Activated naive CD8-positive, alpha-beta T cell treated with anti-CD3 and anti-CD28 coated beads for 36 hours (primary cell): ENCODE measurements around the gene ATP8B3. TPM values are rescaled to one million over a fixed set of nuclear protein-coding genes. Genes with fewer than 3 reads are reported as not detected.

Source experiments
- DNase-seq: peaks from one replicate; pipeline ENCODE4 v3.0.0; 2021
- H3K27ac Mint-ChIP-seq: one replicate; pipeline ENCODE4 v1.8.0; 2022; ENCODE audit warnings: mild to moderate bottlenecking, moderate library complexity, mixed read lengths
- H3K27me3 Mint-ChIP-seq: one replicate; pipeline ENCODE4 v1.8.0; 2022; ENCODE audit warnings: mild to moderate bottlenecking, mixed read lengths
- H3K36me3 Mint-ChIP-seq: one replicate; pipeline ENCODE4 v1.8.0; 2021; ENCODE audit warnings: mild to moderate bottlenecking, mixed read lengths
- H3K4me1 Mint-ChIP-seq: one replicate; pipeline ENCODE4 v1.8.0; 2021; ENCODE audit warnings: mixed read lengths
- H3K4me3 Mint-ChIP-seq: one replicate; pipeline ENCODE4 v1.8.0; 2022; ENCODE audit warnings: mild to moderate bottlenecking, moderate library complexity, mixed read lengths
- H3K9me3 Mint-ChIP-seq: one replicate; pipeline ENCODE4 v1.8.0; 2022; ENCODE audit warnings: mixed read lengths
- total RNA-seq, 2 experiments: library from RNA; stranded (reverse); gene quantifications; one replicate each; pipeline ENCODE4 v1.2.3, GENCODE V29; 2021

ATP8B3 gene
- total RNA-seq, 2 experiments from 2014 or later = 2.3 to 2.7 TPM

- H3K36me3 Mint-ChIP-seq = no peaks in the 10 kb centered on the region
- H3K4me3 Mint-ChIP-seq = no peak overlapping the region
- H3K4me1 Mint-ChIP-seq = peaks cover 15% of the 10 kb centered on the region
- DNase-seq = no peak
- no peaks in the 10 kb centered on the region for H3K9me3 Mint-ChIP-seq
- peaks cover 70% of the 10 kb centered on the region for H3K27me3 Mint-ChIP-seq
- no peak overlapping the region for H3K27ac Mint-ChIP-seq
These were observed 63.8 kb downstream of the ATP8B3 start for GRCh38 chr19:1748115-1748872.

GRCh38 chr19:1747285-1748114, 64.6 kb downstream of the ATP8B3 start:
- H3K27me3 Mint-ChIP-seq = peaks cover 68% of the 10 kb centered on the region
- H3K36me3 Mint-ChIP-seq = no peaks in the 10 kb centered on the region
- no peaks in the 10 kb centered on the region for H3K9me3 Mint-ChIP-seq
- H3K27ac Mint-ChIP-seq = no peak overlapping the region
- DNase-seq = peak; percentile 67
- no peak overlapping the region for H3K4me3 Mint-ChIP-seq
- H3K4me1 Mint-ChIP-seq = peaks cover 15% of the 10 kb centered on the region

GRCh38 chr19:1746401-1747284, 65.4 kb downstream of the ATP8B3 start:
- peaks cover 64% of the 10 kb centered on the region for H3K27me3 Mint-ChIP-seq
- H3K4me1 Mint-ChIP-seq = peaks cover 15% of the 10 kb centered on the region
- H3K36me3 Mint-ChIP-seq = no peaks in the 10 kb centered on the region
- H3K27ac Mint-ChIP-seq = no peak overlapping the region
- H3K9me3 Mint-ChIP-seq = no peaks in the 10 kb centered on the region
- no peak overlapping the region for H3K4me3 Mint-ChIP-seq
- DNase-seq = no peak

- Mint-ChIP-seq H3K36me3 (no peaks in the 10 kb centered on the region), H3K27me3 (peaks cover 58% of the 10 kb centered on the region), H3K9me3 (peaks cover 2% of the 10 kb centered on the region), H3K27ac (no peak overlapping the region), H3K4me3 (no peak overlapping the region), H3K4me1 (peaks cover 14% of the 10 kb centered on the region)
- no peak for DNase-seq
These were observed 66.5 kb downstream of the ATP8B3 start for GRCh38 chr19:1745589-1746031.

GRCh38 chr19:1744822-1745563, 67.1 kb downstream of the ATP8B3 start:
- Mint-ChIP-seq H3K9me3 (peaks cover 6% of the 10 kb centered on the region), H3K36me3 (no peaks in the 10 kb centered on the region), H3K4me1 (peaks cover 10% of the 10 kb centered on the region), H3K27ac (no peak overlapping the region), H3K27me3 (peaks cover 57% of the 10 kb centered on the region), H3K4me3 (no peak overlapping the region)
- DNase-seq = no peak

GRCh38 chr19:1744133-1744665, 67.9 kb downstream of the ATP8B3 start:
- Mint-ChIP-seq H3K4me3 (no peak overlapping the region), H3K4me1 (peaks cover 9% of the 10 kb centered on the region), H3K9me3 (peaks cover 6% of the 10 kb centered on the region), H3K27ac (no peak overlapping the region), H3K36me3 (no peaks in the 10 kb centered on the region), H3K27me3 (peaks cover 54% of the 10 kb centered on the region)
- DNase-seq = no peak

GRCh38 chr19:1742989-1743696, 68.9 kb downstream of the ATP8B3 start:
- H3K4me3 Mint-ChIP-seq = no peak overlapping the region
- peaks cover 6% of the 10 kb centered on the region for H3K9me3 Mint-ChIP-seq
- H3K4me1 Mint-ChIP-seq = peaks cover 9% of the 10 kb centered on the region
- DNase-seq = no peak
- no peaks in the 10 kb centered on the region for H3K36me3 Mint-ChIP-seq
- H3K27ac Mint-ChIP-seq = no peak overlapping the region
- H3K27me3 Mint-ChIP-seq = peaks cover 54% of the 10 kb centered on the region

- H3K27me3 Mint-ChIP-seq = peaks cover 54% of the 10 kb centered on the region
- no peak overlapping the region for H3K27ac Mint-ChIP-seq
- no peaks in the 10 kb centered on the region for H3K4me1 Mint-ChIP-seq
- DNase-seq = no peak
- peaks cover 6% of the 10 kb centered on the region for H3K9me3 Mint-ChIP-seq
- no peak overlapping the region for H3K4me3 Mint-ChIP-seq
- no peaks in the 10 kb centered on the region for H3K36me3 Mint-ChIP-seq
These were observed 72.0 kb downstream of the ATP8B3 start for GRCh38 chr19:1739960-1740629.

GRCh38 chr19:1736927-1737326, 75.1 kb downstream of the ATP8B3 start:
- Mint-ChIP-seq H3K4me3 (no peak overlapping the region), H3K27me3 (peaks cover 62% of the 10 kb centered on the region), H3K4me1 (no peaks in the 10 kb centered on the region), H3K9me3 (peaks cover 6% of the 10 kb centered on the region), H3K27ac (no peak overlapping the region), H3K36me3 (no peaks in the 10 kb centered on the region)
- no peak for DNase-seq

GRCh38 chr19:1736280-1736679, 75.8 kb downstream of the ATP8B3 start:
- Mint-ChIP-seq H3K9me3 (peaks cover 6% of the 10 kb centered on the region), H3K36me3 (no peaks in the 10 kb centered on the region), H3K27ac (no peak overlapping the region), H3K4me1 (no peaks in the 10 kb centered on the region), H3K4me3 (no peak overlapping the region), H3K27me3 (peaks cover 64% of the 10 kb centered on the region)
- no peak for DNase-seq

- H3K4me3 Mint-ChIP-seq = no peak overlapping the region
- no peak overlapping the region for H3K27ac Mint-ChIP-seq
- no peaks in the 10 kb centered on the region for H3K9me3 Mint-ChIP-seq
- no peaks in the 10 kb centered on the region for H3K4me1 Mint-ChIP-seq
- H3K36me3 Mint-ChIP-seq = no peaks in the 10 kb centered on the region
- no peak for DNase-seq
- H3K27me3 Mint-ChIP-seq = peaks cover 64% of the 10 kb centered on the region
These were observed 77.6 kb downstream of the ATP8B3 start for GRCh38 chr19:1734321-1734966.
